Effector memory CD8-positive, alpha-beta T cell (primary cell): ENCODE results near the gene PTPRH.
"Not testable (repeated sequence)": the region's sequence is repeated elsewhere in the genome, so short reads cannot be mapped to it uniquely, and the experiment has no call there.

ENCODE experiments used
- ATAC-seq: fragments of 150-1000 bp; cut with Tn5 transposase; replicated peaks from 2 replicates; pipeline ENCODE4 v1.10.0; 2021; ENCODE audit warnings: mild to moderate bottlenecking, moderate library complexity
- DNase-seq, 3 experiments: peaks; one replicate each; pipeline ENCODE4 v3.0.0; 2021
- H3K27ac Mint-ChIP-seq, 2 donors: one replicate each; pipeline ENCODE4 v1.8.0; 2022; ENCODE audit warnings: mild to moderate bottlenecking in 2 of 2, mixed read lengths in 2 of 2, moderate library complexity in 2 of 2
- H3K27me3 Mint-ChIP-seq, 2 donors: one replicate each; pipeline ENCODE4 v1.8.0; 2022; ENCODE audit warnings: mixed read lengths in 2 of 2
- H3K36me3 Mint-ChIP-seq: one replicate; pipeline ENCODE4 v1.8.0; 2022; ENCODE audit warnings: mild to moderate bottlenecking, moderate library complexity, mixed read lengths; ENCODE audit not compliant: insufficient read depth
- H3K4me1 Mint-ChIP-seq, 2 donors: one replicate each; pipeline ENCODE4 v1.8.0; 2022; ENCODE audit warnings: low read depth in 2 of 2, mixed read lengths in 2 of 2
- H3K4me3 Mint-ChIP-seq, 2 donors: one replicate each; pipeline ENCODE4 v1.8.0; 2022; ENCODE audit warnings: mild to moderate bottlenecking in 2 of 2, mixed read lengths in 2 of 2, moderate library complexity in 2 of 2
- H3K9me3 Mint-ChIP-seq, 2 donors: one replicate each; pipeline ENCODE4 v1.8.0; 2022; ENCODE audit warnings: mixed read lengths in 2 of 2

The PTPRH gene

GRCh38 chr19:55160986-55161365 lies 48.3 kb downstream of the PTPRH start:
- H3K9me3 Mint-ChIP-seq = peaks cover 0 to 2% of the 10 kb centered on the region in 2 donors
- ATAC-seq (no peak), DNase-seq (no peak)
- H3K4me3 Mint-ChIP-seq = no peak overlapping the region
- peaks cover 7 to 9% of the 10 kb centered on the region in 2 donors for H3K4me1 Mint-ChIP-seq
- H3K27me3 Mint-ChIP-seq = peaks cover 46 to 76% of the 10 kb centered on the region in 2 donors
- no peak overlapping the region for H3K27ac Mint-ChIP-seq
- H3K36me3 Mint-ChIP-seq = peaks cover 6% of the 10 kb centered on the region

- peak; percentile 96 for ATAC-seq
- H3K27ac Mint-ChIP-seq = peak overlapping the region in 1 of 2 donors; percentile 66
- H3K4me3 Mint-ChIP-seq = peak overlapping the region; percentile 17 to 38
- H3K36me3 Mint-ChIP-seq = peaks cover 3% of the 10 kb centered on the region
- peak; percentile 78 to 80 (median 79) for DNase-seq
- H3K9me3 Mint-ChIP-seq = peaks cover 0 to 2% of the 10 kb centered on the region in 2 donors
- H3K4me1 Mint-ChIP-seq = peaks cover 7 to 9% of the 10 kb centered on the region in 2 donors
- H3K27me3 Mint-ChIP-seq = peaks cover 40 to 71% of the 10 kb centered on the region in 2 donors
These were observed 48.9 kb downstream of the PTPRH start for GRCh38 chr19:55160128-55160985.

- H3K27me3 Mint-ChIP-seq = peaks cover 31 to 67% of the 10 kb centered on the region in 2 donors
- peaks cover 3% of the 10 kb centered on the region for H3K36me3 Mint-ChIP-seq
- H3K9me3 Mint-ChIP-seq = peaks cover 0 to 2% of the 10 kb centered on the region in 2 donors
- DNase-seq (no peak), ATAC-seq (no peak)
- H3K4me1 Mint-ChIP-seq = peaks cover 13 to 14% of the 10 kb centered on the region in 2 donors
- H3K4me3 Mint-ChIP-seq = no peak overlapping the region
- H3K27ac Mint-ChIP-seq = peak overlapping the region in 1 of 2 donors; percentile 66
These were observed 50.2 kb downstream of the PTPRH start for GRCh38 chr19:55158848-55159749.

GRCh38 chr19:55158423-55158822 lies 50.9 kb downstream of the PTPRH start:
- no peak for DNase-seq
- H3K4me1 Mint-ChIP-seq = peaks cover 18% of the 10 kb centered on the region in 2 donors
- H3K4me3 Mint-ChIP-seq = no peak overlapping the region
- peaks cover 3% of the 10 kb centered on the region for H3K36me3 Mint-ChIP-seq
- H3K9me3 Mint-ChIP-seq = peaks cover 0 to 2% of the 10 kb centered on the region in 2 donors
- no peak for ATAC-seq
- peaks cover 31 to 61% of the 10 kb centered on the region in 2 donors for H3K27me3 Mint-ChIP-seq
- no peak overlapping the region for H3K27ac Mint-ChIP-seq

- peak within 1 kb of the TSS; percentile 26 to 34 for H3K4me3 Mint-ChIP-seq
- H3K27me3 Mint-ChIP-seq = peaks cover 31 to 60% of the 10 kb centered on the region in 2 donors
- H3K4me1 Mint-ChIP-seq = peaks cover 18 to 19% of the 10 kb centered on the region in 2 donors
- peaks cover 3% of the 10 kb centered on the region for H3K36me3 Mint-ChIP-seq
- DNase-seq = no peak
- ATAC-seq = no peak
- H3K9me3 Mint-ChIP-seq = peaks cover 2% of the 10 kb centered on the region in 2 donors
- no peak within 1 kb of the TSS for H3K27ac Mint-ChIP-seq
These were observed 52.0 kb downstream of the PTPRH start, which contains the start of gene TNNI3 for GRCh38 chr19:55157064-55157908. TNNI3 (minus strand) TSS chr19:55157732; CDS start chr19:55157589, 143 bp downstream.

GRCh38 chr19:55156202-55157063 lies 52.9 kb downstream of the PTPRH start:
- ATAC-seq (no peak), DNase-seq (no peak)
- Mint-ChIP-seq H3K4me3 (peak overlapping the region; percentile 26 to 34), H3K27ac (no peak overlapping the region), H3K9me3 (peaks cover 6 to 10% of the 10 kb centered on the region in 2 donors), H3K27me3 (peaks cover 31 to 60% of the 10 kb centered on the region in 2 donors), H3K36me3 (peaks cover 3% of the 10 kb centered on the region), H3K4me1 (peaks cover 24 to 25% of the 10 kb centered on the region in 2 donors)

GRCh38 chr19:55155784-55156183 lies 53.5 kb downstream of the PTPRH start:
- peaks cover 31 to 57% of the 10 kb centered on the region in 2 donors for H3K27me3 Mint-ChIP-seq
- H3K4me3 Mint-ChIP-seq = not testable (repeated sequence)

GRCh38 chr19:55153652-55154264 lies 55.5 kb downstream of the PTPRH start:
- ATAC-seq (no peak), DNase-seq (no peak)
- Mint-ChIP-seq H3K4me1 (peaks cover 18 to 19% of the 10 kb centered on the region in 2 donors), H3K9me3 (peaks cover 5 to 11% of the 10 kb centered on the region in 2 donors), H3K27me3 (peaks cover 29 to 52% of the 10 kb centered on the region in 2 donors), H3K36me3 (peaks cover 3% of the 10 kb centered on the region), H3K27ac (no peak overlapping the region), H3K4me3 (no peak overlapping the region)

More at GRCh38 chr19:55155784-55156183, 53.5 kb downstream of the PTPRH start:
- not testable (repeated sequence) for H3K27ac Mint-ChIP-seq, ATAC-seq, H3K36me3 Mint-ChIP-seq, DNase-seq
- Mint-ChIP-seq H3K4me1 (peaks cover 25% of the 10 kb centered on the region in 2 donors), H3K9me3 (peaks cover 6 to 11% of the 10 kb centered on the region in 2 donors)

- peaks cover 27 to 52% of the 10 kb centered on the region in 2 donors for H3K27me3 Mint-ChIP-seq
- ATAC-seq (no peak), DNase-seq (no peak)
- peaks cover 18 to 19% of the 10 kb centered on the region in 2 donors for H3K4me1 Mint-ChIP-seq
- H3K36me3 Mint-ChIP-seq = peaks cover under 1% of the 10 kb centered on the region
- peak overlapping the region; percentile 60 to 94 for H3K27ac Mint-ChIP-seq
- H3K4me3 Mint-ChIP-seq = no peak overlapping the region
- H3K9me3 Mint-ChIP-seq = peaks cover 5 to 11% of the 10 kb centered on the region in 2 donors
These were observed 57.3 kb downstream of the PTPRH start for GRCh38 chr19:55152017-55152416.

GRCh38 chr19:55149078-55150003 lies 60.0 kb downstream of the PTPRH start, which contains the start of gene TNNT1:
TNNT1 (minus strand) TSS chr19:55149206; CDS start chr19:55147157, 2,049 bp downstream.
- H3K27me3 Mint-ChIP-seq = peaks cover 44 to 62% of the 10 kb centered on the region in 2 donors
- no peak within 1 kb of the TSS for H3K4me3 Mint-ChIP-seq
- no peak within 1 kb of the TSS for H3K27ac Mint-ChIP-seq
- ATAC-seq (no peak), DNase-seq (no peak)
- peaks cover under 1% of the 10 kb centered on the region for H3K36me3 Mint-ChIP-seq
- H3K9me3 Mint-ChIP-seq = peaks cover 5 to 11% of the 10 kb centered on the region in 2 donors
- H3K4me1 Mint-ChIP-seq = peaks cover 19 to 24% of the 10 kb centered on the region in 2 donors
